Activated CD4-positive, alpha-beta T cell treated with anti-CD3 and anti-CD28 coated beads, Interleukin-2, amount 50 U/mL, for 16 hours (primary cell): ENCODE measurements around the gene KRTAP10-2.
"Not testable (repeated sequence)": the region's sequence is repeated elsewhere in the genome, so short reads cannot be mapped to it uniquely, and the experiment has no call there.

Source experiments
- DNase-seq: peaks from one replicate; pipeline ENCODE4 v3.0.0-alpha.2; 2020

The KRTAP10-2 gene

GRCh38 chr21:44582055-44582454 is 30.8 kb upstream of the KRTAP10-2 start:
- DNase-seq: no peak

- no peak for DNase-seq
These were observed 29.9 kb upstream of the KRTAP10-2 start for GRCh38 chr21:44581158-44581557.

- DNase-seq: not testable (repeated sequence)
These were observed 29.0 kb upstream of the KRTAP10-2 start, which contains the start of gene KRTAP10-5 for GRCh38 chr21:44580231-44580821. Gene KRTAP10-5, minus strand, starts transcription at chr21:44580604. Its CDS starts 26 bp downstream, at chr21:44580578.

GRCh38 chr21:44579833-44580144 is 28.5 kb upstream of the KRTAP10-2 start:
- DNase-seq: no peak

GRCh38 chr21:44579056-44579832 is 27.9 kb upstream of the KRTAP10-2 start:
- no peak for DNase-seq

GRCh38 chr21:44578371-44579055 is 27.2 kb upstream of the KRTAP10-2 start:
- no peak for DNase-seq

GRCh38 chr21:44576025-44576420 is 24.7 kb upstream of the KRTAP10-2 start:
- DNase-seq: no peak

GRCh38 chr21:44575307-44576024 is 24.2 kb upstream of the KRTAP10-2 start:
- no peak for DNase-seq

GRCh38 chr21:44574457-44575306 is 23.4 kb upstream of the KRTAP10-2 start:
- DNase-seq: no peak

GRCh38 chr21:44573630-44574456 is 22.5 kb upstream of the KRTAP10-2 start, which contains the start of gene KRTAP10-4:
Gene KRTAP10-4, plus strand, starts transcription at chr21:44573729. Its CDS starts 30 bp downstream, at chr21:44573759.
- DNase-seq: not testable (repeated sequence)

GRCh38 chr21:44572959-44573583 is 21.8 kb upstream of the KRTAP10-2 start:
- no peak for DNase-seq

GRCh38 chr21:44571844-44572782 is 20.8 kb upstream of the KRTAP10-2 start:
- no peak for DNase-seq

GRCh38 chr21:44571296-44571695 is 20.0 kb upstream of the KRTAP10-2 start:
- no peak for DNase-seq

- no peak for DNase-seq
These were observed 18.7 kb upstream of the KRTAP10-2 start for GRCh38 chr21:44569861-44570517.

- no peak for DNase-seq
These were observed 17.6 kb upstream of the KRTAP10-2 start for GRCh38 chr21:44568667-44569556.

- no peak for DNase-seq
These were observed 17.0 kb upstream of the KRTAP10-2 start for GRCh38 chr21:44568261-44568660.

- no peak for DNase-seq
These were observed 16.3 kb upstream of the KRTAP10-2 start for GRCh38 chr21:44567481-44568171.
